NB4 (cell line): Measurements from ENCODE around the gene FGF19.

Experiments used
- CTCF ChIP-seq: IDR thresholded peaks from one replicate; pipeline ENCODE4 v1.5.1; 2012; ENCODE audit warnings: low read depth, low read length
- MAX ChIP-seq: IDR thresholded peaks from 2 replicates; pipeline ENCODE4 v1.6.1; 2011; ENCODE audit warnings: low read depth, low read length

- no peak for TF ChIP-seq CTCF
- TF ChIP-seq MAX = no peak
Observed at GRCh38 chr11:69664103-69664775, 39.6 kb downstream of the FGF19 start.
